Left ventricle myocardium inferior (tissue), 1 donor: ENCODE results near the gene GPR55. TPM values are rescaled to one million over a fixed set of nuclear protein-coding genes. Genes with fewer than 3 reads are reported as not detected.

ENCODE experiments used
- DNase-seq: peaks from one replicate; pipeline ENCODE4 v3.0.0-alpha.2; 2020
- H3K27ac ChIP-seq: fragments of 200-600 bp; replicated peaks from 2 replicates; pipeline ENCODE4 v1.8.0; 2021
- H3K27me3 ChIP-seq: fragments of 200-600 bp; 2 replicates; pipeline ENCODE4 v1.8.0; 2021; ENCODE audit warnings: low read depth
- H3K36me3 ChIP-seq: fragments of 200-600 bp; 2 replicates; pipeline ENCODE4 v1.8.0; 2021
- H3K4me1 ChIP-seq: fragments of 200-600 bp; 2 replicates; pipeline ENCODE4 v1.8.0; 2021
- H3K4me3 ChIP-seq: fragments of 200-600 bp; 2 replicates; pipeline ENCODE4 v1.8.0; 2021; ENCODE audit warnings: mild to moderate bottlenecking, moderate library complexity
- H3K9me3 ChIP-seq: fragments of 200-600 bp; replicated peaks from 2 replicates; pipeline ENCODE4 v1.8.0; 2021
- intact Hi-C: fragments of 100-400 bp; cut with micrococcal nuclease; formaldehyde crosslinking; loops from one replicate; pipeline ENCODE4 v1.11.0; 2022
- total RNA-seq: library from RNA; stranded (reverse); fragmentation: NEBNext Ultra II Directional; extraction: Animal tissue kit (Norgen Biotek cat#: 25700); gene quantifications from one replicate; pipeline ENCODE4 v1.2.1, GENCODE V29; 2021
- TF ChIP-seq, protein P1 (sequence below): fragments of 200-600 bp; IDR thresholded peaks from 2 replicates; pipeline ENCODE4 v1.8.0; 2021; ENCODE audit warnings: antibody characterized with exemption, mild to moderate bottlenecking, borderline replicate concordance
- donor health status: DM: no; HTN: yes; CAD: no; lungs with severe emphysema.

Gene GPR55
- total RNA-seq, 1 donor from 2014 or later = not detected

DNA sequence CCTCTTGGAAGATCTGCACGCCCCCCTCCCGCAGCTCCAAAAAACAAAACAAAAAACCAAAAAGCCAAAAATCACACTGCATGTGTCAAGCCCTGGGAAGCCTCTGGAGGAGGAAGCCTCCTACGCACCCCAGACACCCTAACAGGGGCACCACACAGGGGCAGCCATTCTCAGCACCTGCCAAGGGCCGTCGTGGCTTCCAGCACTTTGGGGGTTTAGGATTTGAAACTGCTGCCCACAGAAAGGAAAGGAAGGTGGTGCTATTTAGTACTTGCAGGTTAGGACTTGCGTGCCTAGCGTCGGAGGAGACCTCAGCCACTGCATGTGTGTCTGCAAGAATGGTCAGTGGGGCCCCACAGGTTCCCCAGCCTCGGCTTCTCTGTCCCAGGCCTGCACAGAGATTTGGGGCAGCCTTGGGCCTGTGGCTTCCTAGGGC is 419 bp upstream of the GPR55 start:
- intact Hi-C loops = no loop called here
- no peak for DNase-seq

DNA sequence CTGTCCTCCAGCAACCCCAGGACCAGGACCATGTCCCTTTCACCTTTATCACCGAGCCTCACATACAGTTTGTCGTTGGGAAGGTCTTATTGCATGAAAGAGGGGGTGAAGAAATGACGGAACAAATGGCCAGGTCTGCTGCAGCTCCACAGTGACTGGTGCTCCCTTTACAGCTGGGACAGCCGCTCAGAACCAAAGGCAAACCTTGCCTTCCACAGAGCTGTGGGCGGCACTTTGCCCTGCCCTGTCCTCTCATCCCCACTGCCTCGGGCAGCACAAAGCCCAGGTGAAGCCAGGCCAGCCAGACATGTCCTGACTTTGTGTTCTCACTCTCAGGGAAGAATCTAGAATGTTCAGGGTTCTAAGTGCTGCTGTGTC is 961 bp downstream of the GPR55 start:
- no peaks in the 10 kb centered on the region for H3K4me1 ChIP-seq
- no peak for DNase-seq
- H3K27me3 ChIP-seq = peaks cover 33% of the 10 kb centered on the region
- H3K9me3 ChIP-seq = no peaks in the 10 kb centered on the region
- no peak overlapping the region for H3K27ac ChIP-seq
- TF ChIP-seq, protein P1, sequence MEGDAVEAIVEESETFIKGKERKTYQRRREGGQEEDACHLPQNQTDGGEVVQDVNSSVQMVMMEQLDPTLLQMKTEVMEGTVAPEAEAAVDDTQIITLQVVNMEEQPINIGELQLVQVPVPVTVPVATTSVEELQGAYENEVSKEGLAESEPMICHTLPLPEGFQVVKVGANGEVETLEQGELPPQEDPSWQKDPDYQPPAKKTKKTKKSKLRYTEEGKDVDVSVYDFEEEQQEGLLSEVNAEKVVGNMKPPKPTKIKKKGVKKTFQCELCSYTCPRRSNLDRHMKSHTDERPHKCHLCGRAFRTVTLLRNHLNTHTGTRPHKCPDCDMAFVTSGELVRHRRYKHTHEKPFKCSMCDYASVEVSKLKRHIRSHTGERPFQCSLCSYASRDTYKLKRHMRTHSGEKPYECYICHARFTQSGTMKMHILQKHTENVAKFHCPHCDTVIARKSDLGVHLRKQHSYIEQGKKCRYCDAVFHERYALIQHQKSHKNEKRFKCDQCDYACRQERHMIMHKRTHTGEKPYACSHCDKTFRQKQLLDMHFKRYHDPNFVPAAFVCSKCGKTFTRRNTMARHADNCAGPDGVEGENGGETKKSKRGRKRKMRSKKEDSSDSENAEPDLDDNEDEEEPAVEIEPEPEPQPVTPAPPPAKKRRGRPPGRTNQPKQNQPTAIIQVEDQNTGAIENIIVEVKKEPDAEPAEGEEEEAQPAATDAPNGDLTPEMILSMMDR = no peak
- no peak overlapping the region for H3K4me3 ChIP-seq
- intact Hi-C loops = no loop called here
- no peaks in the 10 kb centered on the region for H3K36me3 ChIP-seq

More for the DNA sequence above, 419 bp upstream of the GPR55 start:
- H3K4me1 ChIP-seq = no peaks in the 10 kb centered on the region
- H3K27me3 ChIP-seq = peaks cover 33% of the 10 kb centered on the region
- H3K27ac ChIP-seq = no peak overlapping the region
- no peaks in the 10 kb centered on the region for H3K9me3 ChIP-seq
- no peaks in the 10 kb centered on the region for H3K36me3 ChIP-seq
- H3K4me3 ChIP-seq = no peak overlapping the region
- TF ChIP-seq, protein P1 = no peak

DNA sequence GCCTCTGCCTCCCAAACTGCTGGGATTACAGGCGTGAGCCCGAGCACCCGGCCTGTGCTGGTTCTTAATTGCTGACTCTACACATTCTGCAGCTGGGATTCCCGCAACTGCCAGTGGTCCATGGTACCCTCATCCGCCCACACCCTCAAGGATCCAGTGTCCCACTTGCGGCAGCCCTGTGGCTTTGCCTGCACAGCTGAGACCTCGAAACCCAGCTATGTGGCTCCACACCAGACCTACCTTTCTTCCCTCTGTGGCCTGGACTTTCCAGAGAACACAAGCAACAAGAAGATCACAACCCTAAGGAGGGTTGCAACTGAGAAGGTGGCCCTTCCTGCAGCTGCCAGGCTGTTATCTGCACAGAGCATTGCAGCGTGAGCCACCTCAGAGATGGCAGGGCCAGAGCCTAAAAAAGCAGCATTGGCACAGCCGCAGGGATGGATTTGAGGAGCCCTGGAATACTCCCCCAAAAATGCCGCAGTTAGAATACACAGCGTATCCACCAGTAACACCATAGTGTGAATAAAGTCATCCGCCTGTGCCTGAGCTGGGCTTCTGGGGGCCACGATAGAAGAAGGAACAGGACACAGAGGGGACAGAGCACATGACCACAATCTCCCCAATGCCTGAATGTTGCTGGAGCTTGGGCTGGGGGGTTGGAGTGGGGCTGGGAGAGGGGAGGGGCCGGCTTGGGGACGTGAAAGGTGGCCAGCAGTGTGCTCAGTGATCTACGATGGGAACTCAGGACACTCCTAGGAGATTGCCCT is 1.9 kb downstream of the GPR55 start:
- Histone ChIP-seq H3K27ac (no peak overlapping the region), H3K4me1 (no peaks in the 10 kb centered on the region), H3K27me3 (peaks cover 42% of the 10 kb centered on the region), H3K9me3 (no peaks in the 10 kb centered on the region), H3K36me3 (no peaks in the 10 kb centered on the region), H3K4me3 (no peak overlapping the region)
- intact Hi-C loops = no loop called here
- no peak for DNase-seq
- TF ChIP-seq, protein P1 = no peak

DNA sequence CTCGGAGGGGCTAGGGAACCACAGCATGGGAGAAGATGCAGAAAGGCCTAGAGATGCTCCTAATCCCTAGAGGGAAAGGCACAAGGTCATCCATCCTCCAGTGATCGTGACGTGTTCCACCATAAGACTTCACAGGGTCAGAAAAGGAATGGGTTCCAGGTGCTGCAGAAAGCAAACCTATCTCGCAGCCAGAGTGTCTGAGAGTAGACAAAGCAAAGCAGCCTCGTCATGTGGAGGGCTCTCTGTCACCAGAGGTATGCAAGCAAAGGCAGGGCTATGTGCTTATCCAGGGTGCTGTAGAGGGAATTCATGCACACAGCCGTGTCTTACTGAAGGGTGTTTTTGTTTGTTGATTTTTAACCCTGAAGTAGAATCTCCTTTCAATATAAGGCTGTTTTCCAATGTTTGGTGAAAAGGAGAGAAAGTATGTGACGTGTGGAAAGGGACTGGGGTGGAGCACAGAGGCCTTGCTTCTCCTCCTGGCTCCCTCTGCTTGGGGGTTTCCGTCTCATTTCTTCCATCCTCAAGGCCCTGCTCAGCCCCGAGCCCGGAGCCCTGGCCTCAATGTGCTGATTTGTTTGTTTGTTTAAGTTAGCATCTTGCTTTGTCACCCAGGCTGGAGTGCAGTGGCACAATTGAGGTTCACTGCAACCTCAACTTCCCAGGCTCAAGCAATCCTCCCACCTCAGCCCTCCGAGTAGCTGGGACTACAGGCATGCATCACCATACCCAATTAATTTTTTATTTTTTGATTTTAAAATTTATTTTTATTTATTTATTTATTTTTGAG is 3.0 kb downstream of the GPR55 start:
- TF ChIP-seq, protein P1 = no peak
- H3K27ac ChIP-seq = no peak overlapping the region
- peaks cover 43% of the 10 kb centered on the region for H3K27me3 ChIP-seq
- H3K4me3 ChIP-seq = no peak overlapping the region
- no peak for DNase-seq
- no peaks in the 10 kb centered on the region for H3K4me1 ChIP-seq
- H3K9me3 ChIP-seq = no peaks in the 10 kb centered on the region
- intact Hi-C loops = no loop called here
- H3K36me3 ChIP-seq = no peaks in the 10 kb centered on the region

DNA sequence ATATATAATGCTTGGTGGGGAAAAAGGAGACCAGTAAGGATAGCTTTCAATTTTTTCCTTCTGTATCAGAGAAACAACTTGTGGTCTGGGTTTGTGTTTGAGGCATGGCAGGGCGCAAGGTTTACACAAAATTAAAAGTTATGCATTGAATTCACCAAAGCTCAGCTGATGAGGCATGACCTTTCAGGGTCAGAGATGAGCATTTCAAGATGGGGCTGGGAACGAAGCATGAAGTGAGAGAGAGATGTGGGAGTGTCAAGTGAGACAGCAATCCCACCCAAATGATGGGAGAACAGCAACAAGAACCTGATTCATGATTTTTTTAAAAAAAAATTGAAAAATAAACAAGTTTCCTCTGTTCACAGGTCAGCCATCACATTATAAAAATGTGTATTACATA is 4.9 kb downstream of the GPR55 start:
- TF ChIP-seq, protein P1 = no peak
- no peak overlapping the region for H3K27ac ChIP-seq
- no peak overlapping the region for H3K4me3 ChIP-seq
- intact Hi-C loops = no loop called here
- H3K27me3 ChIP-seq = peaks cover 43% of the 10 kb centered on the region
- no peaks in the 10 kb centered on the region for H3K36me3 ChIP-seq
- no peak for DNase-seq
- H3K9me3 ChIP-seq = no peaks in the 10 kb centered on the region
- no peaks in the 10 kb centered on the region for H3K4me1 ChIP-seq
